ENCODE measurements around the gene KAZN.

Gene KAZN

DNA sequence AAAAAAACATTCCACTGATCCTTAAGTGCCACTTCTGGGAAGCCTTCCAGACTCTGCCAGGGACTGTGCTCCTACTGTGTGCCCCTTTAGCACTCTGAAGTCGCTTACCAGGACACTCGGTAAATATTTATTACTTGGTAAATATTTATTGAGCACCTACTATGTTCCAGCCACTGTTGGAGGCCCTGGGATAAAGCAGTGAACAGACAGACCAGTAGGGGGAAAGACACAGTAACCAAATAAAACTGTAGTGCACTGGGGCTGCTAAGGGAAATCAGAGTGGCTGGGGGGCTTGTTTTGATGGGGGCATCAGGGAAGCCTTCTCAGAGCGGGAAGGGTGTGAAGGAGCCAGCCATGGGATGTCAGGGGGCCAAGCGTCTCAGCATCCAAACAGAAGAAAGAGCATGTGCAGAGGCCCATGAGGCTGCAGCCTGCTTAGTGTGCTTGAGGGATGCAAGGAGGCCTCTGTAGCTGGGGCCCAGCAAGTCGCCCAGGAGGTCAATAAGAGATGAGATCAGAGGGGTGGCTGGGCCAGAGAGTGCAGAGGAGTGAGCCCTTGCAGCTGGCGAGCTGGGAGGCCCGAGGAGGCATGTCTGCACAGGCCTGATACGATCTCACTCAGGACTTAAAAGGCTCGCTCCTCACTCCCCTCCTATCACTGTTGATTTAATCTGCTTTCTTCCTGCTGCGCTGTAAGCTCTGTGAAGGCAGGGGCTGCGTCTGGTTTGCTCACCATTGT is 28.6 kb downstream of the KAZN start:
- H4K12ac ChIP-seq (ENCODE audit: low read depth, low read length): no peak overlapping the region
- no peaks in the 10 kb centered on the region for H3K36me3 ChIP-seq (ENCODE audit: control insufficient read depth in 1 of 2, insufficient read depth in 2 of 2, low read length in 2 of 2)
- no peak overlapping the region for H3K4me3 ChIP-seq (ENCODE audit: low read depth, low read length)
- peak overlapping the region; percentile 59 for H2BK12ac ChIP-seq (ENCODE audit: low read length)
- peak overlapping the region; percentile 11 for H3K14ac ChIP-seq (ENCODE audit: low read length)
- H3K27me3 ChIP-seq (ENCODE audit: insufficient read depth, low read length): no peaks in the 10 kb centered on the region
- peak overlapping the region; percentile 22 for H4K91ac ChIP-seq (ENCODE audit: low read depth, low read length)
- H2BK120ac ChIP-seq (ENCODE audit: insufficient read depth, low read length, poor library complexity): peak overlapping the region; percentile 47
- WGBS (ENCODE audit: extremely low coverage, insufficient coverage, insufficient read length): no CpG with 5 or more reads among the region's 11 CpGs
- peak overlapping the region; percentile 27 for H2BK5ac ChIP-seq (ENCODE audit: low read depth, low read length, poor library complexity)
- peak overlapping the region; percentile 55 for H3K27ac ChIP-seq (ENCODE audit: low read depth, low read length)
- H3K9ac ChIP-seq (ENCODE audit: low read length): no peak overlapping the region
- H3K23ac ChIP-seq (ENCODE audit: low read length): no peak overlapping the region
- no peak overlapping the region for H3K4ac ChIP-seq (ENCODE audit: low read depth, low read length)
- H3K4me2 ChIP-seq (ENCODE audit: low read length): peak overlapping the region; percentile 8
- H2AFZ ChIP-seq (ENCODE audit: insufficient read depth, low read length, poor library complexity): no peak overlapping the region
- peaks cover 10% of the 10 kb centered on the region for H3K79me1 ChIP-seq (ENCODE audit: low read length)
- peak overlapping the region; percentile 56 for H3K18ac ChIP-seq (ENCODE audit: low read length)
- no peak for DNase-seq
- peaks cover 11 to 14% of the 10 kb centered on the region in 2 experiments for H3K4me1 ChIP-seq (ENCODE audit: control insufficient read depth in 1 of 2, insufficient read depth in 2 of 2, low read length in 2 of 2)
- H2AK5ac ChIP-seq (ENCODE audit: low read length): no peak overlapping the region
- H3K79me2 ChIP-seq (ENCODE audit: control insufficient read depth, insufficient read depth, low read length, poor library complexity): no peaks in the 10 kb centered on the region
- peak overlapping the region; percentile 41 for H4K8ac ChIP-seq (ENCODE audit: low read depth, low read length)
- H3K9me3 ChIP-seq (ENCODE audit: insufficient read depth, low read depth, low read length): no peaks in the 10 kb centered on the region

DNA sequence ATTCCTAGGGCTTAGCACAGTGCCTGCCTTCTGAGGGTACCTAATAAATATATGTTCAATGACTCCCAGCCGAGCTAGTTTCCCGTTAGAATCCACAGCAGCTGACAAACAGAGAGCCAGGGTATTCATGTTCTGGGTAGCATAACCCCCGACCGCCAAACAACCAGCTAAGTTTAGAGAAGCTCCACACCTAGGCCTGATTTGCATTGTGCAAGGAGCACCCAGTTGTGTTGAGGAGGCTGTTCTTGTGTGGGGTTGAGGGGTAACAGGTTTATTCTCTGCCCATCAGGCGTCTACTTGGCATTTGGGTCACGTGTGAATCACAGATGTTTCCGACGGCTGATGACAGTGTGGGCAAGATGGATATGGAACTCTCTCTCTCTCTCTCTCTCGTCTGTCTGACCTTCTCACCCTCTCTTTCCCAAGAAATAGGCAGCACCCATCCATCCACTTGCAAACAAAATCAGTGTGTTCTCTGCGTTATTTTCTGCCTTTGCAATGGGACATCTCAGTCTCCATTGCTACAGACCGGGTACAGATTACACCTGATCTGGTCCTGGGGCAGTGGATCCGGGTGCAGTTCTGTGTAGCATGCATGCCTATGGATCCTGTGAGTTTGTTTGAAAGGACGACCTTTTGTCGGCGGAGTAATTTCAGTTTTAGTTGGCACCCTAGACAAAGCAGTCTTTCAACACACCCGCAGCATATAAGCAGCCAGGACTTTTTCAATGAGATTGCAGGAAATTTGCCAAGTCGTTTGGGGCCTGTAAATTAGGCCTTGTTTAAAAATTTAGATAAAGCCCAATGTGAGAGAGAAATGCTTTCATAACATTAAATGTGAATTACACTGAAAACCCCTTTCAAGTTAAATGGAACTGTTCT is 29.4 kb downstream of the KAZN start:
- H3K23ac ChIP-seq (ENCODE audit: low read length): no peak overlapping the region
- H3K27me3 ChIP-seq (ENCODE audit: insufficient read depth, low read length): no peaks in the 10 kb centered on the region
- H3K18ac ChIP-seq (ENCODE audit: low read length): peak overlapping the region; percentile 36
- no peak overlapping the region for H3K9ac ChIP-seq (ENCODE audit: low read length)
- no peak overlapping the region for H2BK5ac ChIP-seq (ENCODE audit: low read depth, low read length, poor library complexity)
- peaks cover 10% of the 10 kb centered on the region for H3K79me1 ChIP-seq (ENCODE audit: low read length)
- peak overlapping the region; percentile 51 for H2BK12ac ChIP-seq (ENCODE audit: low read length)
- no peak overlapping the region for H3K4me2 ChIP-seq (ENCODE audit: low read length)
- no peak overlapping the region for H3K4me3 ChIP-seq (ENCODE audit: low read depth, low read length)
- H3K79me2 ChIP-seq (ENCODE audit: control insufficient read depth, insufficient read depth, low read length, poor library complexity): no peaks in the 10 kb centered on the region
- H4K12ac ChIP-seq (ENCODE audit: low read depth, low read length): no peak overlapping the region
- H3K27ac ChIP-seq (ENCODE audit: low read depth, low read length): peak overlapping the region; percentile 22
- H4K91ac ChIP-seq (ENCODE audit: low read depth, low read length): peak overlapping the region; percentile 22
- H3K36me3 ChIP-seq (ENCODE audit: control insufficient read depth in 1 of 2, insufficient read depth in 2 of 2, low read length in 2 of 2): no peaks in the 10 kb centered on the region
- WGBS (ENCODE audit: extremely low coverage, insufficient coverage, insufficient read length): no CpG with 5 or more reads among the region's 17 CpGs
- no peak overlapping the region for H4K8ac ChIP-seq (ENCODE audit: low read depth, low read length)
- H3K9me3 ChIP-seq (ENCODE audit: insufficient read depth, low read depth, low read length): no peaks in the 10 kb centered on the region
- no peak overlapping the region for H2BK120ac ChIP-seq (ENCODE audit: insufficient read depth, low read length, poor library complexity)
- DNase-seq: no peak
- H3K4ac ChIP-seq (ENCODE audit: low read depth, low read length): no peak overlapping the region
- peaks cover 11 to 14% of the 10 kb centered on the region in 2 experiments for H3K4me1 ChIP-seq (ENCODE audit: control insufficient read depth in 1 of 2, insufficient read depth in 2 of 2, low read length in 2 of 2)
- no peak overlapping the region for H2AFZ ChIP-seq (ENCODE audit: insufficient read depth, low read length, poor library complexity)
- H3K14ac ChIP-seq (ENCODE audit: low read length): no peak overlapping the region
- peak overlapping the region; percentile 11 for H2AK5ac ChIP-seq (ENCODE audit: low read length)

DNA sequence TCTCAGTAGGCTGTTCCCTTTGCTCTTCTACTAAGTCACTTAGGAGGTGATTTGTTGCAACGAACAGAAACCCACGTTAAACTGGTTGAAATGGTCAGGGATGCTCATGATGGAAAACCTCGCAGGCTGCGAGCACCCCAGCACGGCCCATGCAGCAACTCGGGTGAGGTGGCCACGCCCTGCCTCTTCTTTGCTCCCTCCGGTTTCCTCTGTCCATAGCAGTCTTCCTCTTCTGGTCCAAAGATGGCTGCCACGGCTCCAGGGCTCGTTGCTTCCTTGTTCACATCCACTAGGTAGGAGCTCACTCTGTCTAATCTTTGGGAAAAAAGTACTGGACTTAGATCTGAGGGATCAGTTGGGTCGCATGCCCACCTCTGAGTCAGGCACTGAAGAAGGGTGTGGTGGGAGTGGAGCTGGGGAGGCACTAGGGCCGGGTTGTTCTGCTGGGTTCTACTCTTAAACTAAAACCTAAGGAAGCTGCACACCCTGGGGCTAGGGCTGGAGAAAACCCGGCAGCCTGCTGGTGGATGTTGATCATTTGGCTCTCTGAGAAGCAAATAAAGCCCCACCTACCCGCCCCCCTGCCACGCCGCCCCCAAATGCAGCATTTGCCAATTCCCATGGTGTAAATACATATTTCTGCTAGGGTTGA is 31.0 kb downstream of the KAZN start:
- H3K4me2 ChIP-seq (ENCODE audit: low read length): no peak overlapping the region
- no peak overlapping the region for H2AFZ ChIP-seq (ENCODE audit: insufficient read depth, low read length, poor library complexity)
- H2BK120ac ChIP-seq (ENCODE audit: insufficient read depth, low read length, poor library complexity): no peak overlapping the region
- H3K79me2 ChIP-seq (ENCODE audit: control insufficient read depth, insufficient read depth, low read length, poor library complexity): no peaks in the 10 kb centered on the region
- H3K4me3 ChIP-seq (ENCODE audit: low read depth, low read length): no peak overlapping the region
- H4K91ac ChIP-seq (ENCODE audit: low read depth, low read length): peak overlapping the region; percentile 13
- H2BK12ac ChIP-seq (ENCODE audit: low read length): no peak overlapping the region
- no peak overlapping the region for H4K8ac ChIP-seq (ENCODE audit: low read depth, low read length)
- H3K9me3 ChIP-seq (ENCODE audit: insufficient read depth, low read depth, low read length): no peaks in the 10 kb centered on the region
- no peak overlapping the region for H4K12ac ChIP-seq (ENCODE audit: low read depth, low read length)
- H3K14ac ChIP-seq (ENCODE audit: low read length): no peak overlapping the region
- H2BK5ac ChIP-seq (ENCODE audit: low read depth, low read length, poor library complexity): no peak overlapping the region
- no peak overlapping the region for H3K23ac ChIP-seq (ENCODE audit: low read length)
- no peaks in the 10 kb centered on the region for H3K27me3 ChIP-seq (ENCODE audit: insufficient read depth, low read length)
- no peak overlapping the region for H3K4ac ChIP-seq (ENCODE audit: low read depth, low read length)
- H3K9ac ChIP-seq (ENCODE audit: low read length): no peak overlapping the region
- no peak overlapping the region for H3K27ac ChIP-seq (ENCODE audit: low read depth, low read length)
- peaks cover 10% of the 10 kb centered on the region for H3K79me1 ChIP-seq (ENCODE audit: low read length)
- H3K18ac ChIP-seq (ENCODE audit: low read length): peak overlapping the region; percentile 17
- H2AK5ac ChIP-seq (ENCODE audit: low read length): peak overlapping the region; percentile 67
- WGBS (ENCODE audit: extremely low coverage, insufficient coverage, insufficient read length): no CpG with 5 or more reads among the region's 16 CpGs
- no peak for DNase-seq
- H3K36me3 ChIP-seq (ENCODE audit: control insufficient read depth in 1 of 2, insufficient read depth in 2 of 2, low read length in 2 of 2): no peaks in the 10 kb centered on the region
- peaks cover 11 to 14% of the 10 kb centered on the region in 2 experiments for H3K4me1 ChIP-seq (ENCODE audit: control insufficient read depth in 1 of 2, insufficient read depth in 2 of 2, low read length in 2 of 2)

DNA sequence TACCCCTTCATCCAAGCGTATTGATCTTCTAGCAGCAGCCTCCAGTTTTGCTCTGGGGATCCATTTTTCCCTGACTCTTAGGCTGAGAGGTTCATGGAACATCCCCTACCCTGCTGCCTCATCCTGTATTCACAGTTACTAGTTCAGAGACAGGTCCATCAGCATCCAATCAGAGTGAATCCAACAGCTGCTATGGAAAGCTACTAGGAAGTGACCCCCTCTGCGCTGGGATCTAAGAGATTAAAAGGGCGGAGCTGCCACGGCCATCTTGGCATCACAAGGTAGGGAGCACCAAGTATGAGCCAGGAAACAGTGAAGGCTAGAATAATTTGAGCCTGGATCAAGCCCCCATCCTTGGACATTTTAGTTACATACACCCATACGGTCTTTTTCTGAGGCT is 32.5 kb downstream of the KAZN start:
- Histone ChIP-seq H4K8ac (ENCODE audit: low read depth, low read length) (no peak overlapping the region), H3K79me2 (ENCODE audit: control insufficient read depth, insufficient read depth, low read length, poor library complexity) (no peaks in the 10 kb centered on the region), H3K79me1 (ENCODE audit: low read length) (peaks cover 15% of the 10 kb centered on the region), H3K9me3 (ENCODE audit: insufficient read depth, low read depth, low read length) (no peaks in the 10 kb centered on the region), H2BK12ac (ENCODE audit: low read length) (no peak overlapping the region), H4K91ac (ENCODE audit: low read depth, low read length) (no peak overlapping the region), H2BK5ac (ENCODE audit: low read depth, low read length, poor library complexity) (no peak overlapping the region), H3K27me3 (ENCODE audit: insufficient read depth, low read length) (no peaks in the 10 kb centered on the region), H3K4me1 (ENCODE audit: control insufficient read depth in 1 of 2, insufficient read depth in 2 of 2, low read length in 2 of 2) (peaks cover 22 to 27% of the 10 kb centered on the region in 2 experiments), H3K18ac (ENCODE audit: low read length) (no peak overlapping the region), H3K23ac (ENCODE audit: low read length) (no peak overlapping the region), H3K4me2 (ENCODE audit: low read length) (no peak overlapping the region), H4K12ac (ENCODE audit: low read depth, low read length) (no peak overlapping the region), H3K27ac (ENCODE audit: low read depth, low read length) (no peak overlapping the region), H2AFZ (ENCODE audit: insufficient read depth, low read length, poor library complexity) (no peak overlapping the region), H3K14ac (ENCODE audit: low read length) (no peak overlapping the region), H3K4ac (ENCODE audit: low read depth, low read length) (no peak overlapping the region), H2BK120ac (ENCODE audit: insufficient read depth, low read length, poor library complexity) (no peak overlapping the region), H3K36me3 (ENCODE audit: control insufficient read depth in 1 of 2, insufficient read depth in 2 of 2, low read length in 2 of 2) (no peaks in the 10 kb centered on the region), H3K4me3 (ENCODE audit: low read depth, low read length) (no peak overlapping the region), H2AK5ac (ENCODE audit: low read length) (no peak overlapping the region), H3K9ac (ENCODE audit: low read length) (no peak overlapping the region)
- no peak for DNase-seq
- WGBS (ENCODE audit: extremely low coverage, insufficient coverage, insufficient read length): no CpG with 5 or more reads among the region's 5 CpGs
